ENCODE results near the gene OS9.
"Not testable (repeated sequence)": the region's sequence is repeated elsewhere in the genome, so short reads cannot be mapped to it uniquely, and the experiment has no call there.

The OS9 gene

GRCh38 chr12:57695770-57696432 is 2.0 kb downstream of the OS9 start:
- DNase-seq: no peak

DNA sequence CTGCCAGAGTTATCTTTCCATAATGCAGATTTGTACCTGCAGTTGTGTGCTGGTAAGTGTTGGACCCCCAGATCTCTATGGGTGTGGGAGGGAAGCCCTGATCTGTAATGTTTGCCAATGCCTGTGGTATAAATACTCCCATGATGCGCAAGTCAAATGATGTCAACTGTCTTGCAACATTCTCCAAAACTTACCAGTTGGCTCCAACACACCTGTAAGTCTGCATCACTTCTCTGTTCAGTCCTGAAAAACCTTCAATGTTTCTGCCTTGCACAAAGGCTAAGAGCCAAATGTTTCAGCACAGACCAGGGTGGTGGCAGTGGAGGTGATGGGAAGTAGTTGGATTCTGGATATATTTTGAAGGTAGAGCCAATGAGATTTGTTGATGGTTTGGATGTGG is 3.1 kb downstream of the OS9 start:
- DNase-seq: no peak

- DNase-seq: no peak
These were observed 4.5 kb downstream of the OS9 start for GRCh38 chr12:57698414-57698813.

DNA sequence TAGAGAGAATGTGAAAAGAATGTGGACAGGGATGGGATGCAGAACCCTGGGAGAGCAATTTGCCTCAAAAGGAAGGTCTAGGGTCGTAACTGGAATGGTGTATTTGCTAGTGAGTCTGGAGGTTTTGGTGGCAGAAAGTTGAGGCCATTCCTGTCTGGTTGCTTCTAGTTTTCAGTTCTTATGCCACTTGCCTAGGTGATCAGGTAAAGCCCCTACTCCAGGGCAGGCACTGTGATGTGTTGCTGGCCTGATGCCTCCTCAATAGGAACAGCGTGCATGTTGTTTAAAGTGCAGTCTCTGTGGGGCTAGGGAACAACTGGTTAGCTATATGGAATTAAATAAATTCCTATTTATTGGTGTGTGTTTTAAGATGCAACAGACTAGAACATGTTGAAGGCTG is 6.4 kb downstream of the OS9 start:
- DNase-seq: no peak

GRCh38 chr12:57707250-57707649 is 13.3 kb downstream of the OS9 start:
- DNase-seq: no peak

- DNase-seq: no peak
These were observed 14.4 kb downstream of the OS9 start for GRCh38 chr12:57708296-57708695.

DNA sequence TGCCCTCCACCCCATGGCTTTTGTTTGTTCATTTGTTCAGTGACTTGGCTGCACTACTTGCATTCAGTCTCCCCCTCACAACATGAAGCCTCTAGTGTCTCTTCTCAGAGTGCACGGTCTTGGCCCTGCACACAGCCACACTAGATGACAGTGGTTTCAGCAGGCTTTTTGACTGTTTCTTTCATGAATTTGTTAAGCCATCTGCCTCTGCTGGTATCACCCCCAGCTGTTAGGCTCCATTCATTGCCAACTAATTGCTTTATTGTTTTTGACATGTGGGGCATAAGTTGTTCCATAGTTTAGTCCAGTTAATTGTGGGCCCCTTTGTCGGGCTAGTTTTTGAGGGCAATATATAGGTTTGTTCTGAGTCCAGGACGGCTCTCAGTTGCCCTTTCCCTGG is 18.8 kb downstream of the OS9 start:
- DNase-seq: no peak

GRCh38 chr12:57713209-57713608 is 19.3 kb downstream of the OS9 start:
- no peak for DNase-seq

DNA sequence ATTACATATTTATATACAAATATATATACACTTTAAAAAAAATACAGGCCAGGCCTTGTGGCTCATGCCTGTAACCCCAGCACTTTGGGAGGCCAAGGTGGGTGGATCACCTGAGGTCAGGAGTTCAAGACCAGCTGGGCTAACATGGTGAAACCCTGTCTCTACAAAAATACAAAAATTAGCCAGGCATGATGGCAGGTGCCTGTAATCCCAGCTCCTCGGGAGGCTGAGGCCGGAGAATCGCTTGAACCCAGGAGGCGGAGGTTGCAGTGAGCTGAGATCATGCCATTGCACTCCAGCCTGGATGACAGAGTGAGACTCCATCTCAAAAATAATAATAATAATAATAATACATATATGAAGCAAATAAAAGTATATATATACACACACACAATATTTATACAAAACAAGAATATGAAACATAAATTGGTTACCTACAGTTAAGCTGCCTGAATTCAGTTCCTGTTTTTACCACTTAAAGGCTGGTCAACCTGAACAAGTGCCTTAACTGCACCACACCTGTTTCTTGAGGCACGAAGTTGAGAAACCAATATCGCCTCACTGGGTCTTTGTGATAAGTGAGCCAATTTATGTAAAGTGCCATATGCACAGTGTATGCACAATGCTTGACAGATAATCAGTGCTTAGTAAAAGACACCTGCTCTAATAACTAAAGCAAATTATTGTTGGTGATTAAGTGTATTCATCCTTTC is 21.3 kb downstream of the OS9 start:
- DNase-seq: not testable (repeated sequence)

- DNase-seq: no peak
These were observed 21.9 kb downstream of the OS9 start for GRCh38 chr12:57715786-57716185.

GRCh38 chr12:57716305-57716704 is 22.4 kb downstream of the OS9 start:
- no peak for DNase-seq

GRCh38 chr12:57717131-57717530 is 23.2 kb downstream of the OS9 start:
- no peak for DNase-seq

- no peak for DNase-seq
These were observed 24.1 kb downstream of the OS9 start for GRCh38 chr12:57717846-57718640.

GRCh38 chr12:57718641-57719528 is 25.0 kb downstream of the OS9 start:
- no peak for DNase-seq

- no peak for DNase-seq
These were observed 26.1 kb downstream of the OS9 start for GRCh38 chr12:57719777-57720605.

DNA sequence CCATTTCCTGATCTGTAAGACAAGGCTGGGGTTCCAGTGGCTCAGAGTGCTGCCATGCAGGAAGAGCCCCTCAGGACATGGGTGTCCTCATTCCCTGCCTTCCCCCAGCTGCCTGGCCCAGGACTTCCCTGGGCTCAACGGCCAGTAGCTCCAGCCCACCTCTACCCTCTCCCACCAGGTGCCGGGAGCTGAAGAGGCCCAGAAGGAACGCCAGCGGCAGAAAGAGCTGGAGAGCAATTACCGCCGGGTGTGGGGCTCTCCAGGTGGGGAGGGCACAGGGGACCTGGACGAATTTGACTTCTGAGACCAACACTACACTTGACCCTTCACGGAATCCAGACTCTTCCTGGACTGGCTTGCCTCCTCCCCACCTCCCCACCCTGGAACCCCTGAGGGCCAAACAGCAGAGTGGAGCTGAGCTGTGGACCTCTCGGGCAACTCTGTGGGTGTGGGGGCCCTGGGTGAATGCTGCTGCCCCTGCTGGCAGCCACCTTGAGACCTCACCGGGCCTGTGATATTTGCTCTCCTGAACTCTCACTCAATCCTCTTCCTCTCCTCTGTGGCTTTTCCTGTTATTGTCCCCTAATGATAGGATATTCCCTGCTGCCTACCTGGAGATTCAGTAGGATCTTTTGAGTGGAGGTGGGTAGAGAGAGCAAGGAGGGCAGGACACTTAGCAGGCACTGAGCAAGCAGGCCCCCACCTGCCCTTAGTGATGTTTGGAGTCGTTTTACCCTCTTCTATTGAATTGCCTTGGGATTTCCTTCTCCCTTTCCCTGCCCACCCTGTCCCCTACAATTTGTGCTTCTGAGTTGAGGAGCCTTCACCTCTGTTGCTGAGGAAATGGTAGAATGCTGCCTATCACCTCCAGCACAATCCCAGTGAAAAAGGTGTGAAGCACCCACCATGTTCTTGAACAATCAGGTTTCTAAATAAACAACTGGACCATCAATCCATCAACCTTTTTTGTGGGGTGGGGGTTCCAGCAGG is 27.0 kb downstream of the OS9 start:
- no peak for DNase-seq

DNA sequence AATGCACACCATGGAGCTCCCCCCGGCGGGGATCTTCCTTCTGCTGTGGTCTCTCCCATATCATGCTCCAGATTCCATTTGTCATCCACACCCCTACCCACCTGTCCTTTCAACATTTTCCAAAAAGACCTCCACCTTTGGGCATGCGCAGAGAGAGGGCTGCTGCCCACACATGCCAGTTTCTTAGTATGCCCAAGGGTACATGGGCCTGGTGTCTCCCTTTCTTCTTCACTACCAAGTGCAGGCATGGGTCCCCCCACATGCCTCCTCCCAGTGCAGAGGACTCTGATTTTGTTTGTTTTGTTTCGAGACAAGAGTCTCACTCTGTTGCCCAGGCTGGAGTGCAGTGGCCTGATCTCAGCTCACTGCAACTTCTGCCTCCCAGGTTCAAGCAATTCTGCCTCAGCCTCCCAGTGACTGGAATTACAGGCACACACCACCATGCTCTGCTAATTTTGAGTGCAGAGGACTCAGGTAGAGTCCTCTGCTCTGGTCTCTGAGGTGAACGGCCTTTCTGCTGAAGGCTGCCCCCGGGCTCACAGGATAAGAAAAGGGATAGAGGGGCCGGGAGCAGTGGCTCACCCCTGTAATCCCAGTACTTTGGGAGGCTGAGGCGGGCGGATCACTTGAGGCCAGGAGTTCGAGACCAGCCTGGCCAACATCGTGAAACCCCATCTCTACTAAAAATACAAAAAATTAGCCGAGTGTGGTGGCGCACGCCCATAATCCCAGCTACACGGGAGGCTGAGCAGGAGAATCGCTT is 28.1 kb downstream of the OS9 start:
- DNase-seq: not testable (repeated sequence)

- no peak for DNase-seq
These were observed 29.0 kb downstream of the OS9 start for GRCh38 chr12:57722716-57723629.

DNA sequence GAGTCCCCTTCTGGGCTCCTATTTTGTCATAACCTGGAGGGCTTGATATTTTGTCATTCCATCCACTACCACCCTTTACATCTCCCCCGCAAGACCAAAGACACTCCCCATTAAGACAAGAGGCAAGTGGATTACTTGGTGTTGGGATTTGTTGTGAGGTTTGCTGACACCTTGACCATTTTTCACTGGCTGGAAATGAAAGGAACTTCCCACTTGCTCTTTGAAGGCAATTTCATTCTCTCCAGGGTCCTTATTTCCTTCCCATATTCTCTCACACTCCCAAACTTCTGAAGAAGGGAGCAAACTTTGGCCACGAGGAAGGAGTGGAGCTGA is 29.7 kb downstream of the OS9 start:
- no peak for DNase-seq
